Stimulated activated naive B cell treated with anti-CD40 and anti-IgM and Interleukin-4, amounts not matched to agents 10 μg/mL and 1 μg/mL and 100 μg/mL, for 72 hours (primary cell): ENCODE results near the gene ETV1.

Experiments used
- ATAC-seq, 2 donors: fragments of 150-1000 bp; cut with Tn5 transposase; replicated peaks; 2 replicates each; pipeline ENCODE4 v1.10.0; 2021; ENCODE audit warnings: moderate library complexity in 1 of 2
- DNase-seq: peaks from one replicate; pipeline ENCODE4 v3.0.0; 2021
- H3K27ac Mint-ChIP-seq: one replicate; pipeline ENCODE4 v1.8.0; 2022; ENCODE audit warnings: mild to moderate bottlenecking, mixed read lengths
- H3K27me3 Mint-ChIP-seq, 2 donors: one replicate each; pipeline ENCODE4 v1.8.0; 2022; ENCODE audit warnings: mixed read lengths in 2 of 2
- H3K36me3 Mint-ChIP-seq, 2 donors: one replicate each; pipeline ENCODE4 v1.8.0; 2022; ENCODE audit warnings: mixed read lengths in 2 of 2, mild to moderate bottlenecking in 1 of 2
- H3K4me1 Mint-ChIP-seq, 2 donors: one replicate each; pipeline ENCODE4 v1.8.0; 2022; ENCODE audit warnings: mixed read lengths in 2 of 2, mild to moderate bottlenecking in 1 of 2
- H3K4me3 Mint-ChIP-seq, 2 donors: one replicate each; pipeline ENCODE4 v1.8.0; 2022; ENCODE audit warnings: mild to moderate bottlenecking in 2 of 2, mixed read lengths in 2 of 2, moderate library complexity in 1 of 2
- H3K9me3 Mint-ChIP-seq, 2 donors: one replicate each; pipeline ENCODE4 v1.8.0; 2022; ENCODE audit warnings: mixed read lengths in 2 of 2, mild to moderate bottlenecking in 1 of 2

Gene ETV1

GRCh38 chr7:13991791-13992595 is 2.5 kb upstream of the ETV1 start:
- DNase-seq: no peak

GRCh38 chr7:13990984-13991790 is 1.7 kb upstream of the ETV1 start:
- DNase-seq (peak; percentile 17), ATAC-seq (peak; percentile 72 to 73)
- Mint-ChIP-seq H3K27ac (no peak overlapping the region), H3K4me1 (no peaks in the 10 kb centered on the region), H3K4me3 (no peak overlapping the region), H3K9me3 (no peaks in the 10 kb centered on the region), H3K27me3 (peaks cover 4 to 6% of the 10 kb centered on the region in 2 donors), H3K36me3 (no peaks in the 10 kb centered on the region)

More at GRCh38 chr7:13991791-13992595, 2.5 kb upstream of the ETV1 start:
- peaks cover 4 to 6% of the 10 kb centered on the region in 2 donors for H3K27me3 Mint-ChIP-seq
- no peak for ATAC-seq
- H3K9me3 Mint-ChIP-seq: no peaks in the 10 kb centered on the region
- H3K4me1 Mint-ChIP-seq: no peaks in the 10 kb centered on the region
- no peak overlapping the region for H3K4me3 Mint-ChIP-seq
- H3K27ac Mint-ChIP-seq: no peak overlapping the region
- no peaks in the 10 kb centered on the region for H3K36me3 Mint-ChIP-seq

DNA sequence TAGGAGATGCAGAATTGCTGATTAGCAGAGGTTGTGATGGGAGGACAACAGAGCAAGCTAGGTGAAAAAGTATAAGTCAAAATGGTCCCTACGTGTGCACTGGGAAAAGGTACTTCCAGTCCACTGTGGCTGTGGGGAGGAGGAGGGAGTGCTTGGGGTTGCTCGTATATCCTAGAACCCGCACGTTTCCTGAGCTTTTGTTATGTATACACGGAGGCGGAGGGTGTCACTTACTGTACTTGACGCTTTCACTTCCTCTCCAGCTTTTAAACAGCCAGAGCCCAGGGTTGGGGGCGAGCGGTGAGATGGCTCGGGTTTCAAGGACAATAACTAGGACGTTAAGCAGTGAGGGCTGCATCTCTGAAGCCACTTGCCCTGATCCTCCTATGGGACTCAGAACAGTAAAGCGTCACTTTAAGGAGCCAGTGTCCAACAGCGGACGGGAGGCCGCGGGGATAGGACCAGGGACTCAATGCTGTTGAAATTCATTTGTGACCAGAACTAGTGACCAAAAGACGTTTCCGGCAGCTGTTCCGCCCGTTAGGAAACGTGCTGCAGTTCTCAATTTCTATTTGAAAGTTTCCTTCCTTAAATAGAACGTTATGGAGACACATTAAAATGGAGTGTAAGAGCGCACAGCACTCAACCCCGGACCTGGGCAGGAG is 985 bp upstream of the ETV1 start:
- peaks cover 4 to 6% of the 10 kb centered on the region in 2 donors for H3K27me3 Mint-ChIP-seq
- peak; percentile 3 for DNase-seq
- no peaks in the 10 kb centered on the region for H3K36me3 Mint-ChIP-seq
- H3K4me3 Mint-ChIP-seq: no peak overlapping the region
- H3K27ac Mint-ChIP-seq: no peak overlapping the region
- H3K9me3 Mint-ChIP-seq: no peaks in the 10 kb centered on the region
- H3K4me1 Mint-ChIP-seq: no peaks in the 10 kb centered on the region
- ATAC-seq: peak; percentile 81 to 82

GRCh38 chr7:13989949-13990305 is 461 bp upstream of the ETV1 start:
- Mint-ChIP-seq H3K27ac (no peak overlapping the region), H3K9me3 (no peaks in the 10 kb centered on the region), H3K4me1 (no peaks in the 10 kb centered on the region), H3K4me3 (no peak overlapping the region), H3K27me3 (peaks cover 4 to 6% of the 10 kb centered on the region in 2 donors), H3K36me3 (no peaks in the 10 kb centered on the region)
- DNase-seq (no peak), ATAC-seq (no peak)

- Mint-ChIP-seq H3K27me3 (peaks cover 4 to 6% of the 10 kb centered on the region in 2 donors), H3K4me1 (no peaks in the 10 kb centered on the region), H3K4me3 (no peak overlapping the region), H3K27ac (no peak overlapping the region), H3K36me3 (no peaks in the 10 kb centered on the region), H3K9me3 (no peaks in the 10 kb centered on the region)
- DNase-seq (no peak), ATAC-seq (no peak)
Observed at GRCh38 chr7:13988731-13989125, 738 bp downstream of the ETV1 start.

- ATAC-seq (no peak), DNase-seq (no peak)
- no peak overlapping the region for H3K4me3 Mint-ChIP-seq
- H3K9me3 Mint-ChIP-seq: no peaks in the 10 kb centered on the region
- no peak overlapping the region for H3K27ac Mint-ChIP-seq
- H3K36me3 Mint-ChIP-seq: no peaks in the 10 kb centered on the region
- H3K27me3 Mint-ChIP-seq: peaks cover under 1 to 2% of the 10 kb centered on the region in 2 donors
- no peaks in the 10 kb centered on the region for H3K4me1 Mint-ChIP-seq
Observed at GRCh38 chr7:13988065-13988464, 1.4 kb downstream of the ETV1 start.

- H3K4me3 Mint-ChIP-seq: no peak overlapping the region
- H3K27me3 Mint-ChIP-seq: no peaks in the 10 kb centered on the region
- DNase-seq (no peak), ATAC-seq (no peak)
- H3K9me3 Mint-ChIP-seq: no peaks in the 10 kb centered on the region
- H3K4me1 Mint-ChIP-seq: no peaks in the 10 kb centered on the region
- H3K36me3 Mint-ChIP-seq: no peaks in the 10 kb centered on the region
- H3K27ac Mint-ChIP-seq: no peak overlapping the region
Observed at GRCh38 chr7:13987395-13987794, 2.1 kb downstream of the ETV1 start.

DNA sequence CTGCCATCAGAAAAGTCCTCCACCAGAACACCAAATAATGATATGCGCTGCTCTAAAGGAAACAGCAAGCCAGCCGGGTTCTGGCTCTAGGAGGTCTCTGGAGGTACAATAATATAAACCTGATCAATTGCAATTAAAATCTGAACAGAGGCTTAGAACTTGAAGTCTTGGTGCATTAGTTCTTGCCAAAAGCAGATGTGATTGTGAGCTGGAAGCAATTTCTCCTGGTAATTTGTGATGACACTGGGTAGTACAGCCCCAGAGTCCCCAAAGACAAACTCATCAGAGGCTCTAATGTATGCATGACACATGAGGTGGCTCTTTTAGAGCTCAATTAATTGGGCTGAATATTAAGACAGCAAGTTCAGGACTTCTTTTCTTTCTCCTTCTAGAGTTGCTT is 3.3 kb downstream of the ETV1 start:
- DNase-seq: no peak
- no peak overlapping the region for H3K27ac Mint-ChIP-seq
- no peaks in the 10 kb centered on the region for H3K4me1 Mint-ChIP-seq
- H3K27me3 Mint-ChIP-seq: no peaks in the 10 kb centered on the region
- no peaks in the 10 kb centered on the region for H3K9me3 Mint-ChIP-seq
- ATAC-seq: no peak
- H3K4me3 Mint-ChIP-seq: no peak overlapping the region
- H3K36me3 Mint-ChIP-seq: no peaks in the 10 kb centered on the region

DNA sequence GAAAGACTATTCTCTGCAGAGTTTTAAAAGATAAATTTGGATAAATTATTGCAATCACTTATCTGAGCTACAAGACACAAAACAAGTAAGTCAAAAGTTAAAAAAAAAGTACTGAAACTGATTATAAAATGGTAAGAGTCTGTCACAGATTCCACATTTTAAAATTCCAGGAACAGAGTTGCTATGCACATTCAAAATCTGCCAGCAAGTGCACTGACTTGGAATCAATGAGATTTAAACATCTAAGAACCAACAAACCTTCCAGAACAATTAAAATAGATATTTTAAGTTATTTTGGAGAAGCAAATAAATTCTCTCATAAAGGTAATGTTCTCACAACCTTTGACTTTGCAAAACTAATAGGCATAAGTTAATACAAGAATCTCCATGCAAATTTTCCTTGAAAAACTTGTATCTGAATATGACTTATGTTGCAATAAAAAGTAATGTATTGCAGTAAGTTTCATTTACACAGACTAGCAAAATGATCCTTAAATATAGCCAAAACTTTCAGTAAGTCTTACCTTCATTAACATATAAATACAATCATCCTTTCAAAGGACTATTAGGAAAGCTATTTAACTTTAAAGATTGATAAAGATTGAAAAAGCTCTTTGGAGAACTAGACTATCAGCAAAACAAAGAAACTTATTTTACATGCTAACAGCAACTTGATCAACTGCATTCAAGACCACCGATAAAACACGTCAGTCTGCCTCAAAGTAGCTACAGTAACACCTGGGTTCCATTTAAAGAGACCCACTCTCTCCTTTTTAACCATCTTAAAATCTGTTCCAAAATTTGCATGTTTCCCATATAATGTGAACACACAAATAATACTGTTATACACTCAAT is 4.4 kb downstream of the ETV1 start:
- no peaks in the 10 kb centered on the region for H3K9me3 Mint-ChIP-seq
- no peak for DNase-seq
- no peak for ATAC-seq
- H3K4me1 Mint-ChIP-seq: no peaks in the 10 kb centered on the region
- no peaks in the 10 kb centered on the region for H3K36me3 Mint-ChIP-seq
- H3K27ac Mint-ChIP-seq: no peak overlapping the region
- H3K4me3 Mint-ChIP-seq: no peak overlapping the region
- H3K27me3 Mint-ChIP-seq: no peaks in the 10 kb centered on the region

DNA sequence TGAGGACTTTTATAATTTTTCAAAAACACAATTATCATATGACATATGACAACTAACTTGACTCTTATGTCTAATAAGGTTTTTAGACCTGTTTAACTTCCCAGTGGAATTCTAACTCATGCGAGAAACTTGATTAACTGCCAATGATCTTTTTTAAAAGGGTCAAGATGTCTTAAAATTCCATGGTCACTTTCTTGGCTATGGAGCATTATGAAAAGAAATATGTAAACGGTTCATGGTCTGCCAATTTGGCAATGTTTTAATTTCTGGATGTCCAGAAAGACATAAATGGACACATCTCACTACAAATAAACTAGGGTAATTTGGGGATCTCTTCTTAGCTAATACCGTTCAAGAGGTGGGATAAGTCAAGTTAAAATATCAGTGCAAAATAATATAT is 5.4 kb downstream of the ETV1 start:
- H3K36me3 Mint-ChIP-seq: no peaks in the 10 kb centered on the region
- no peak overlapping the region for H3K27ac Mint-ChIP-seq
- DNase-seq (no peak), ATAC-seq (no peak)
- no peaks in the 10 kb centered on the region for H3K9me3 Mint-ChIP-seq
- no peaks in the 10 kb centered on the region for H3K27me3 Mint-ChIP-seq
- no peak overlapping the region for H3K4me3 Mint-ChIP-seq
- no peaks in the 10 kb centered on the region for H3K4me1 Mint-ChIP-seq

DNA sequence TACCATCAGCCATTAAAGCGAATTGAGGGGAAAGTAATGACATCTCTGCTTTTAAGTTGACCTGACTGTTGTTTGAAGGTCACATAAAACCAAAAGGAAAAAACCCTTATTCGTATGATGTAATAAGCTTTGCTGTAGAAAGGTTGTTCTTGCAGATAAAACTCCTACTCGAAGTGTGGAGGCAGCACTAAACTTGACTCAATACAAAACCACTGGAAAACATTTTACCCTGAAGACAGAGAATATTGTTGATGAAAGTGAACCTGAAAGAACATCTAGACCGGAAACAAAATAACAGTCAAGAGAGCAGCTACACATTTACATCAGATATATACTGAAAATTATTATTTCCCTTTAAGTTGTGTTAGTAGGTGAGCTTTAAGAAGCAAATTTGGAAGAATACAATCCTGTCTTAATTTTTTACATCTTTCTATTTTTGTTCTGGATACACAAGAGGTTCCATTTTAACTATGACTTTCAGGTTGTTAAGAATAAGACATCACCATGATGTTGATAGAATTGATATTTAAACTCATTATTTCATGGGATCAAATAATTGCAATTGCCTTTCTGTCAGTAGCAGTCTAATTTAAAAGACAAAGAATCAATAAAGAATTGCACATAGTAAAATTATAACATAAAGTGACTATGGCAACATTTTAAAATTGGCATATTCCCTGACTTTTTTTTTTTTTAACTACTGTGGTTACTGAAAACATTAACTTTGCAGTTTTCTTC is 6.4 kb downstream of the ETV1 start:
- Mint-ChIP-seq H3K36me3 (no peaks in the 10 kb centered on the region), H3K27ac (no peak overlapping the region)

DNA sequence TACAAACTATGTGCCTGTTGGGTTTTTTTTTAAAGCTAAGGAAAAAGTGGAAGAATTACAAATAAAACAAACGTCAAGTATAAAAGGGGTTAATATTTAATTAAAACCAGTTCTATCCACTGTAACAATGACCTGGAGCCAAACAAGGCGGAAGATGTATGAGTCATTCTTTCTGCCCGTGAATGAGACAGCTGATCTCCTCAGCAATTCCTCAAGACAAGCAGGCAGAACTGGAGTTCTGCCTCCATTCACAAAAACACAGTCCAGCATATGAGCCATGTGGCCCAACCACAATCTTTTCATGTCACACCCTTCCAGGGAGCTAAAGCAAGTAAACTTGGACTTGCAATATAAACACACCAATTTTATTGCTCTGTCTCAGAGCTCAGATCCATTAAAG is 8.4 kb downstream of the ETV1 start:
- Mint-ChIP-seq H3K27ac (no peak overlapping the region), H3K4me1 (no peaks in the 10 kb centered on the region), H3K27me3 (no peaks in the 10 kb centered on the region), H3K4me3 (no peak overlapping the region), H3K36me3 (no peaks in the 10 kb centered on the region), H3K9me3 (no peaks in the 10 kb centered on the region)
- DNase-seq (no peak), ATAC-seq (no peak)

More for the DNA sequence above, 6.4 kb downstream of the ETV1 start:
- DNase-seq (no peak), ATAC-seq (no peak)
- Mint-ChIP-seq H3K4me1 (no peaks in the 10 kb centered on the region), H3K9me3 (no peaks in the 10 kb centered on the region), H3K27me3 (no peaks in the 10 kb centered on the region), H3K4me3 (no peak overlapping the region)

DNA sequence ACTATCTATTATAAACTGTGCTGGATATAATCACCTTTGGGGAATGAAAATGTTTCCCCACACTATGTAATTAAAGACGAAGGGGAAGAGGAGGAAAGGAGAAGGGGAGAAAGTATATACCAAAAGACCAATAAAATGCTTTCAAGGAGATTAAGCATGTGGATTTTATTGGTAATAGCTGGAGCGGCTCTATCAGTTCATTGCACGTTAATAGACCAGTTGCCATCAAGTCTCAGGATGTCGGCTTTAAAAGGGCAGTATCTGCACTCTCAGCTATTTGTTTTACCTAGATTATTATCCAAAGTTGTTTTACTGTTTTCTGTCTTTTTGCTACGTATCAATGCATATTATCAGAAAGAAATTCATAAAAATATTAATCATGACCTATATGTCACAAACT is 9.0 kb downstream of the ETV1 start:
- ATAC-seq (no peak), DNase-seq (no peak)
- H3K4me1 Mint-ChIP-seq: no peaks in the 10 kb centered on the region
- H3K4me3 Mint-ChIP-seq: no peak overlapping the region
- no peaks in the 10 kb centered on the region for H3K27me3 Mint-ChIP-seq
- no peak overlapping the region for H3K27ac Mint-ChIP-seq
- H3K9me3 Mint-ChIP-seq: no peaks in the 10 kb centered on the region
- no peaks in the 10 kb centered on the region for H3K36me3 Mint-ChIP-seq
